Large intestine (tissue), 3 donors: ENCODE measurements around the gene CTBP1. TPM values are rescaled to one million over a fixed set of nuclear protein-coding genes. Genes with fewer than 3 reads are reported as not detected.
A peak's percentile ranks its signal among the peaks of the same experiment; 100 is the strongest.

Experiments
- DNase-seq, 2 donors: peaks; one replicate each; pipeline versions ENCODE4 v3.0.0 to v3.0.0-alpha.2; 2013
- H3K27ac ChIP-seq: one replicate; pipeline ENCODE4 v1.5.1; 2013; ENCODE audit warnings: low read length
- H3K27me3 ChIP-seq: 2 replicates; pipeline ENCODE4 v1.6.1; 2013; ENCODE audit warnings: low read length; ENCODE audit not compliant: control insufficient read depth, insufficient read depth
- H3K36me3 ChIP-seq: 2 replicates; pipeline ENCODE4 v1.6.1; 2013; ENCODE audit warnings: low read length; ENCODE audit not compliant: control insufficient read depth, insufficient read depth
- H3K4me1 ChIP-seq: one replicate; pipeline ENCODE4 v1.6.1; 2013; ENCODE audit warnings: low read length; ENCODE audit not compliant: control insufficient read depth, insufficient read depth
- H3K4me3 ChIP-seq: one replicate; pipeline ENCODE4 v1.5.1; 2013; ENCODE audit warnings: low read length
- H3K9me3 ChIP-seq: one replicate; pipeline ENCODE4 v1.6.1; 2013; ENCODE audit warnings: mild to moderate bottlenecking, low read depth, low read length, moderate library complexity; ENCODE audit not compliant: control insufficient read depth
- WGBS: methylation state at CpG from one replicate; pipeline ENCODE4 v1.1.5; 2013; ENCODE audit warnings: low lambda C conversion rate; ENCODE audit not compliant: insufficient coverage; 5-methylcytosine and 5-hydroxymethylcytosine counted together
- polyA plus RNA-seq: library from polyadenylated mRNA; unstranded; fragments of 120-200 nt; gene quantifications from one replicate; pipeline ENCODE4 v1.2.1, GENCODE V29; 2013

The CTBP1 gene
- polyA plus RNA-seq, 1 donor: 134 TPM

DNA sequence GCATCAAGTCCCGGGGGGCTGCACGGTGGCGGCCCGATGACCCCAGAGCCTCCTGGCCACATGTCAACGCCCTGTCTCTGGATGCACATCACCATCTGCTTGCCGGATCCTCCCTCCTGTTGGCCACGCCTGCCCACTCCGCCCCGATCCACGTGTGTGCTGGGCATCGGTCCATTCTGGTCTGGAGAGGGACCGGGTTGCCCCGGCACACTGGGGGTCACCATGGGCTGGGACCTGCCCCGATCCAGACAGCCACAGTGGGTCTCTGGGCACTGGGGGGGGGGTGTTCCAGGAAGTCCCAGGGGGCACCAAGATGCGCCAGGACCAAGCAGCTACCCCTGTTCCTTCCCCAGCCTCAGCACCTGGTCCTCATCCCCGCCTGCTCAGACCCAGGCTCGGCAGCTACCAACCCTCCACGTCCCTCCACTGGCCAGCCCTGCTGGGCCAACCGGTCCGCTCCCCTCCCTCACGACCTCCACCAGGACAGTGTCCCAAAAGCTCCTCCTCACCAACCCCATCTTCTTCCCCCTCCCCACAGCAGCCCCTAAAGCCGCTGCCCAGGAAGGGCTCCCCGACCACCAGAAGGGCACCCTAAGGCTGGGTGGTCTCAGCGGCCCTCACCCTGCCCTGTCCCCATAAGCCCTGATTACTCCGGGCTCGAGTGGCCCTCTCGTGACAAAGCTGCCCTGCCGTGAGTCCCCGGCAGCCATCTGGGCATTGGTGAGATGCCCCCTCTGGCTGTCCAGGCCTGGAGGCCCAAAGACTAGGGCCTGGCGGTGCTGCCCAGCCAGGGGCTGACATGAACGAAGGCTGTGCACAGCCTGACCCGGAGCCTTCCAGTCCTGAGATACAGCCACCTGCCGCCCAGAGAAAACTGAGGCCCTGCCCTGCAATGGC, 4.6 kb downstream of the CTBP1 start:
- Histone ChIP-seq H3K4me1 (peaks cover 50% of the 10 kb centered on the region), H3K27ac (no peak overlapping the region), H3K27me3 (no peaks in the 10 kb centered on the region), H3K36me3 (peaks cover 26% of the 10 kb centered on the region), H3K9me3 (peaks cover 3% of the 10 kb centered on the region), H3K4me3 (no peak overlapping the region)
- WGBS: no CpG with 5 or more reads among the region's 33 CpGs
- no peak for DNase-seq

DNA sequence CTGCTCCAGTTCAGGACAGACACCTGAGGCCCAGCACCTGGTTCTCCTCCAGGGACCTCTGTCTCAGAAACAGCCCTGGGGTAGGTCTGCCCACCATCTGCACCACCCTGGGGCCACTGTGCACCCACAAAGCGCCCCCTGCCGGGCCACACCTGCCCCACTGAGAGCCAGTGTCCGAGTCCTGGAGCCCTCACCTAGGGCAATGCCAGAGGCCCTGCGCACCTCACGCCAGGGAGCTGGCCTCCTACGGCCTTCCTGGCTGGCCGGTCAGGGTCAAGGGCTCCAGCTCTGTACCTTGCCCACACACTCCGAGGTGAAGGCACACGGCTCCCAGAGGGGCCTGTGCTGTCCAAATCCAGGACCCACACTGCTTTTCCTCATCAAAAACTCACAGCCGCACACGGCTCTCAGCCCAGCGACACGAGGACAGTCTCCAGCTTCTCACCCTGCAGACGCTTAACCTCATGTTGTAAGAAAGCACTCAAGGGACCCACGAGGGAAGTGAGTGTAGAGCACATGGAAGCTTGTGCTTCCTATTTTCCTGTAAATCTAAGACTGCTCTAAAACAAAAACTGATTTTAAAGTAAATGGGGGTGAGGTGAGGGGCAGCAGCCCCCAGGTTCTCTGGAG, 5.4 kb downstream of the CTBP1 start:
- peaks cover 33% of the 10 kb centered on the region for H3K36me3 ChIP-seq
- H3K9me3 ChIP-seq: peaks cover 3% of the 10 kb centered on the region
- peaks cover 50% of the 10 kb centered on the region for H3K4me1 ChIP-seq
- DNase-seq: no peak
- H3K27ac ChIP-seq: no peak overlapping the region
- H3K27me3 ChIP-seq: no peaks in the 10 kb centered on the region
- no CpG with 5 or more reads among the region's 15 CpGs for WGBS
- H3K4me3 ChIP-seq: no peak overlapping the region

DNA sequence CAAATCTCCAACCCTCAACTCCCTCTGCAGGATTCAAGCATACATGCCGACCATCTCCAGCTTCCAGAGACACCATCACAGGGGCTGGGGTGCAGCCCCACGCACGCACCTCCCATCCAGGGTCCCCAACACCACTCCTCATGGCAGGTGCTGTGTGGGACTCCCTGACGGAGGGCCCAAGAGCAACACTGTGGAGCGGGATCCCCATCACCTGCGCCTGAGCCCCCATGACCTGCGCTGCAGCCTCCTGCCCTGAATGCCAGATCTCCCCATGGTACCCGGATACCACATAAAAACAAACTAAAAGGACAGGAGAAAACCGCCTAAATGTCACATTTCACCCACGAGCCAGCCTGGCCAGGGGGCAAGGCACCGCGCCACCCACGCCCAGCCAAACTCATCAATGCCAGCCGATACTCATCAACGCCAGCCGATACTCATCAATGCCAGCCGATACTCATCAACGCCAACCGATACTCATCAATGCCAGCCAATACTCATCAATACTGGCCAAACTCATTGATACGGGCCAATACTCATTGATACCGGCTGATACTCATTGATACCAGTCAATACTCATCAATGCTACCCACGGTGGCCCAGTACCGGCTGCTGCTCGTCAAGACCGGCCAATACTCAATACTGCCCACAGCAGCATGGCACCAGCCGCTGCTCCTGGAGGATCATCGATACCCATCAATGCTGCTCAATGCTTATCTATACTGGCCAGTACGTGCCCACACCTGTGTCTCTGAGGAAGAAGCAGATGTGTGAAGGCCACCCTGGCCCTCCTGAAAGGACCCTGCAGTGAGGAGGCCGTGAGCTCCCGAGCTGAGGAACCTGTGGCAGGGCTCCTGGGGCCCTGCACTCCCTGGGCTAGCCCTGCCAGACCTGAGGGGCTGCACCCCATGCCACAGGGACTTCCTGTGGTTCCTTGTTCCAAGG, 6.2 kb downstream of the CTBP1 start:
- Histone ChIP-seq H3K4me1 (peaks cover 50% of the 10 kb centered on the region), H3K9me3 (peaks cover 3% of the 10 kb centered on the region), H3K27me3 (no peaks in the 10 kb centered on the region), H3K4me3 (no peak overlapping the region), H3K36me3 (peaks cover 40% of the 10 kb centered on the region), H3K27ac (no peak overlapping the region)
- no peak for DNase-seq
- WGBS: no CpG with 5 or more reads among the region's 30 CpGs

DNA sequence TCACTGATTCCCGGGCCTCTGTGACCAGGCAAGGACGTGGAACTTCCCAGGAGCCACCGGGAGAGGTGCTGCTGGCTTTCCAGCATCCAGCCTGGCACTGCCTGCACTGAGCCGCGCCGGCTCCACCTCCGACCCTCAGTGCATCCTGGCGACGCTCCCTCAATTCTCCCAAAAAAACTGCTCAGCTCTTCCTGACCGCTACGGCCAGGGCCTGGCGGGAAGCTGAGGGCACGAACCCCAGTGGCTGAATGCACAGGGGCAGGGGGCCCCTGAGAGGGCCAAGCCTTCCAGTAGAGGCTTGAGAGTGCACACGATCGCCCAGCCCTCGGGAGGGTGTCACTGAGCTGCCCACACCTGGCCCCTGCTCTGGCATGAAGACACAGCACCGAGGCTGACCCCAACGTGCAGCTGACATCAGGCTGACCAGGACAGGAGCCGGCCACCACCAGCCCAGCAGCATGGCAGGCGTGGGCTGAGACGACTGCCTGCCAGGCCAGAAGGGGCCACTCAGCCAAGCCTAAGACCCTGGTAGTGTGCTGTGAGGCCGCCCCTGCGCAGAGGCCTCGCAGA, 6.9 kb downstream of the CTBP1 start:
- H3K4me1 ChIP-seq: peaks cover 46% of the 10 kb centered on the region
- peaks cover 46% of the 10 kb centered on the region for H3K36me3 ChIP-seq
- no peaks in the 10 kb centered on the region for H3K27me3 ChIP-seq
- DNase-seq: no peak
- H3K27ac ChIP-seq: no peak overlapping the region
- no peak overlapping the region for H3K4me3 ChIP-seq
- H3K9me3 ChIP-seq: peaks cover 3% of the 10 kb centered on the region
- no CpG with 5 or more reads among the region's 24 CpGs for WGBS

DNA sequence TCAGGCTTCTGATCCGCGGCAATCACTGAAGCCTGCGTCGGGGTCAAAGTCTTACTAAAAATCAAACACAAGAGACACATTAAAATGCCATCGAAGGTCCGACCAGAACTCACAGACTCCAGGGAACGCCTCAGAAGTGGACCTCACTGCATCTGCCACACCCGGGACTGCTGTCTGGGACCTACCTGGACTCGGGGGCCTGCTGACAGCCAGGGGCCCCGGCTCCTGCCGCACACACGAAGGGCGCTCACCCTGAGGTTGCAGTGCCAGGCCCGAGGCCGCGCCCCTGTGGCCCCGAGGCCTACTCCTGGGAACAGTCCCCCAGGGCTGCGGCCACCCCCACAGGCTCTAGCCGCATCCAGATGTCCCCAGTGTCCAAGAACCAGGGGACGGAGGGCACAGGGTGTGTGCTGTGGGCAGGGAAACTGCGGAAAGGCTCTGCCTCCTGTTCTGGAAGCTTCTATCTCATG, 7.4 kb downstream of the CTBP1 start:
- H3K27me3 ChIP-seq: no peaks in the 10 kb centered on the region
- H3K4me3 ChIP-seq: no peak overlapping the region
- peak in 1 of 2 donors; percentile 55 for DNase-seq
- WGBS: no CpG with 5 or more reads among the region's 21 CpGs
- H3K9me3 ChIP-seq: peaks cover 3% of the 10 kb centered on the region
- peaks cover 41% of the 10 kb centered on the region for H3K4me1 ChIP-seq
- no peak overlapping the region for H3K27ac ChIP-seq
- H3K36me3 ChIP-seq: peaks cover 49% of the 10 kb centered on the region

DNA sequence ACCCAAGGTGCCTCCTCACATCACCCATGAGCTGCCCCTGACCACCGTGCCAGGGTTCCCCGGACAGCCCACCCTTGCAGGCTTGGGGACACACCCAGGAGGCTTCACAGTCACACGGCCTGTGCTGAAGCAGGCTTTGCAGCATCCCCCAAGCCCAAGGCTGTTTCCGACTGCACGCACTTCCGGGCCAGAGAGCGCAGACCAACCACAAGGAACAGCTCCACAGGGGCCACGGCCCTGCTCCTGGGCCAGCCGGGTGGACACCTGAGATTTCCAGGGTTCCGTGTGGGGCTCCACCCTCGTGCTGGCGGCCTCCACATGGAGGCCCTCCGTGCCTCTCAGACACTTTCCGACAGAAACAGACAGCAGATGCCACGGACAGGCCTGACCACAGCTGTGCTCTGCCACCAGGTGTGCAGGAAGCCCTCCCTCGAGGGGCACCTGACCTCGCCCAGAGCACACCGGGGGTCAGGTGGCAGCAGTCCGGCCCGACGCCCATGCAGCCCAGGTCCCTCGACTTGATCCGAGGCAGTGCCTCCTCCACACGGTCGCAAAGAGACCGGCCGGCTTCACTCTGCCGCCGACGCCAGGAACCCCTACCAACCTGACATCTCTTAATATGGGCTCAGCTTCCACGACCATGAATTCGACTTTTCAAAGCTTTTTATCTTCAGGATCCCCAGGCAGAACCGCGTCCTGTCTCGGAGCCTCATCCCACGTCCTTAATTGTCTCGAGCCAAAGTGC, 8.0 kb downstream of the CTBP1 start:
- Histone ChIP-seq H3K4me1 (peaks cover 35% of the 10 kb centered on the region), H3K27ac (no peak overlapping the region), H3K27me3 (no peaks in the 10 kb centered on the region), H3K9me3 (peaks cover 3% of the 10 kb centered on the region), H3K4me3 (no peak overlapping the region), H3K36me3 (peaks cover 54% of the 10 kb centered on the region)
- no peak for DNase-seq
- WGBS: no CpG with 5 or more reads among the region's 37 CpGs

DNA sequence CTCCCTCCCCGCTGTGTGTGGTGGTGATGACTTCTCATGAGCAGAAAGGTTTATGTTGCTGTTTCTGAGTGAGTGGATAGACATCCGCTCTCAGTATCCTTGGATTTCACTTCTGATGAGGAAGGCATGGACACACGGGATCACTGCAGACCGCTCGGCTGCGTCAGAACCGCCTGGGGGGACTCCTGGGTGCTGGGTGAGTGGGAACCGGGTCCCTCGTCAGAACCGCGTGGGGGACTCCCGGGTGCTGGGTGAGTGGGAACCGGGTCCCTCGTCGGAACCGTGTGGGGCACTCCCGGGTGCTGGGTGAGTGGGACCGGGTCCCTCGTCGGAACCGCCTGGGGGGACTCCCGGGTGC, 9.0 kb downstream of the CTBP1 start:
- Histone ChIP-seq H3K36me3 (peaks cover 62% of the 10 kb centered on the region), H3K27ac (no peak overlapping the region), H3K4me3 (no peak overlapping the region), H3K9me3 (peaks cover 3% of the 10 kb centered on the region), H3K27me3 (no peaks in the 10 kb centered on the region), H3K4me1 (peaks cover 31% of the 10 kb centered on the region)
- WGBS: no CpG with 5 or more reads among the region's 22 CpGs
- DNase-seq: no peak

DNA sequence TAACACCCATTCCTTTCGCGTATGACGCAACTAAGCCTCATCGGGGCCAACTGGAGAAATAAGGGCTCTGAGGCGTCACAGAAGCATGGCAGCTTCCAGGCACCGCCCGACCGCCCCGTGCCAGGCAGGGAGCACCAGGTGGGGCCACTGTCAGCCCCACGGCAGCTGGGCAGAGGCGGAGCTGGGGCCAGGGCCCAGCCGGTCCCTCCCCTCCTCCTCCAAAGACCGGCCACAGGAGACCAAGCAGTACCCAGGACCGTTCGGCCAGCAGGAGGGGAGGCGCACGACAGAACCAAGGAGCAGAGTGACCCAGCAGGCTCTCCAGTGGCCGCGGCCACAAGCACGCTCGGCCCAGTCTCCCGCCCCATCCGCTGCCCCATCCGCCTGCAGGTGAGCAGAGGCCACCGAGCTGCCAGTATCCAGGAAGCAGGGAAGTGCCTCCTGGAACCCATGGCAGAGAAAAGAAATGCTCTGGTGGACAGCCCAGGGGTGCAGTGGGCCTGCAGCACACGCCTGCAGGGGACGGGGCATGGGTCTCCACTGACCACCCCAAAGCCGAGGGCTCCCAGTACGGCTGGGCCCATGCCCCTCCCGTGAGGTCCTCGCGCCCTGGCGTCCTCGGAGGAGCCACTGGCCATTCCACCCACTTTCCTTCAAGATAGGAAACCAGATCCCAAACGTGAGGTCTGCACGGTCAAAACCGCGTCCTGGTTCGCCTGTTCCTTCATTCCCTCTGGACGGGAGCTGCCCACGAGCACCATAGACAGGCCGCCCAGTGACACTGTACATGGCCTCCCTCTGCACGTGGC, 9.6 kb downstream of the CTBP1 start:
- Histone ChIP-seq H3K36me3 (peaks cover 67% of the 10 kb centered on the region), H3K27ac (no peak overlapping the region), H3K4me1 (peaks cover 28% of the 10 kb centered on the region), H3K4me3 (no peak overlapping the region), H3K27me3 (no peaks in the 10 kb centered on the region), H3K9me3 (peaks cover 3% of the 10 kb centered on the region)
- DNase-seq: no peak
- WGBS: no CpG with 5 or more reads among the region's 43 CpGs

DNA sequence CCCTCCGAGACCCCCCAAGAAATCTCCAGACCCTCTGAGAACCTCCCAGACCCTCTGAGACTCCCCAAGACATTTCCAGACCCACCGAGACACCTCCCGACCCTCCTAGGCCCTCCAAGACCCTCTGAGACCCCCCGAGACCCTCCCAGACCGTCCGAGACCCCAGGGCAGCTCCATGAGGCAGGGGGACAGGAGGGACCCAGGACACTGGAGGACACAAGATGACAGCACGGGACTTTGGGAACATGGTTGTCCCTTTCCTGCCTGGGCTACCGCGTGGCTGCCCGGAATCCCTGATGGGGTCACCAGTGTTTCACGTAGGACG, 10.3 kb downstream of the CTBP1 start:
- H3K27ac ChIP-seq: no peak overlapping the region
- H3K4me1 ChIP-seq: peaks cover 28% of the 10 kb centered on the region
- DNase-seq: no peak
- no peaks in the 10 kb centered on the region for H3K27me3 ChIP-seq
- no peak overlapping the region for H3K4me3 ChIP-seq
- H3K9me3 ChIP-seq: peaks cover 3% of the 10 kb centered on the region
- H3K36me3 ChIP-seq: peaks cover 73% of the 10 kb centered on the region
- no CpG with 5 or more reads among the region's 12 CpGs for WGBS
